ENCODE data around the gene WASHC3.

WASHC3 gene

GRCh38 chr12:102043928-102044327, 17.9 kb downstream of the WASHC3 start:
- H3K79me2 ChIP-seq (ENCODE audit: control insufficient read depth, low read length): no peaks in the 10 kb centered on the region
- H3K27ac ChIP-seq (ENCODE audit: low read depth, low read length): no peak overlapping the region
- no peak overlapping the region for H3K4me3 ChIP-seq (ENCODE audit: low read length)
- H3F3A ChIP-seq (ENCODE audit: control insufficient read depth, insufficient read depth): no peaks in the 10 kb centered on the region
- TF ChIP-seq EZH2phosphoT487 (IDR thresholded peaks at IDR 0.05; ENCODE audit: borderline replicate concordance, low read length) (no peak), CTCF (IDR thresholded peaks at IDR 0.05; ENCODE audit: low read depth, low read length, poor library complexity, severe bottlenecking) (no peak)
- H3K9me2 ChIP-seq (replicated peaks; ENCODE audit: control insufficient read depth, low read length): no peaks in the 10 kb centered on the region
- H4K20me1 ChIP-seq (ENCODE audit: control insufficient read depth, insufficient read depth, low read depth, low read length): no peaks in the 10 kb centered on the region
- peaks cover 30% of the 10 kb centered on the region for H3K36me3 ChIP-seq (ENCODE audit: control insufficient read depth, low read length)
- H3K9me3 ChIP-seq (ENCODE audit: control insufficient read depth, insufficient read depth, low read length): no peaks in the 10 kb centered on the region
- H3K4me2 ChIP-seq (ENCODE audit: low read length): no peak overlapping the region
- H3K4me1 ChIP-seq (ENCODE audit: control insufficient read depth, low read length): no peaks in the 10 kb centered on the region
- no peaks in the 10 kb centered on the region for H3K27me3 ChIP-seq (ENCODE audit: control insufficient read depth, low read length)

GRCh38 chr12:102033991-102034745, 27.6 kb downstream of the WASHC3 start:
- no peak overlapping the region for H3K4me2 ChIP-seq (ENCODE audit: low read length)

GRCh38 chr12:102031852-102032251, 29.9 kb downstream of the WASHC3 start:
- Histone ChIP-seq H3K27me3 (ENCODE audit: control insufficient read depth, low read length) (no peaks in the 10 kb centered on the region), H3K27ac (ENCODE audit: low read depth, low read length) (no peak overlapping the region), H3K9me2 (replicated peaks; ENCODE audit: control insufficient read depth, low read length) (no peaks in the 10 kb centered on the region), H3K4me3 (ENCODE audit: low read length) (no peak overlapping the region), H3K79me2 (ENCODE audit: control insufficient read depth, low read length) (no peaks in the 10 kb centered on the region), H4K20me1 (ENCODE audit: control insufficient read depth, insufficient read depth, low read depth, low read length) (no peaks in the 10 kb centered on the region), H3K4me1 (ENCODE audit: control insufficient read depth, low read length) (no peaks in the 10 kb centered on the region), H3K4me2 (ENCODE audit: low read length) (no peak overlapping the region), H3F3A (ENCODE audit: control insufficient read depth, insufficient read depth) (no peaks in the 10 kb centered on the region), H3K9me3 (ENCODE audit: control insufficient read depth, insufficient read depth, low read length) (no peaks in the 10 kb centered on the region), H3K36me3 (ENCODE audit: control insufficient read depth, low read length) (peaks cover 10% of the 10 kb centered on the region)
- TF ChIP-seq EZH2phosphoT487 (IDR thresholded peaks at IDR 0.05; ENCODE audit: borderline replicate concordance, low read length) (no peak), CTCF (IDR thresholded peaks at IDR 0.05; ENCODE audit: low read depth, low read length, poor library complexity, severe bottlenecking) (no peak)

More at GRCh38 chr12:102033991-102034745, 27.6 kb downstream of the WASHC3 start:
- Histone ChIP-seq H3F3A (ENCODE audit: control insufficient read depth, insufficient read depth) (no peaks in the 10 kb centered on the region), H3K9me3 (ENCODE audit: control insufficient read depth, insufficient read depth, low read length) (no peaks in the 10 kb centered on the region), H3K4me3 (ENCODE audit: low read length) (no peak overlapping the region), H3K36me3 (ENCODE audit: control insufficient read depth, low read length) (peaks cover 10% of the 10 kb centered on the region), H3K27me3 (ENCODE audit: control insufficient read depth, low read length) (no peaks in the 10 kb centered on the region), H3K27ac (ENCODE audit: low read depth, low read length) (no peak overlapping the region), H4K20me1 (ENCODE audit: control insufficient read depth, insufficient read depth, low read depth, low read length) (no peaks in the 10 kb centered on the region), H3K79me2 (ENCODE audit: control insufficient read depth, low read length) (no peaks in the 10 kb centered on the region), H3K4me1 (ENCODE audit: control insufficient read depth, low read length) (no peaks in the 10 kb centered on the region), H3K9me2 (replicated peaks; ENCODE audit: control insufficient read depth, low read length) (no peaks in the 10 kb centered on the region)
- TF ChIP-seq CTCF (IDR thresholded peaks at IDR 0.05; ENCODE audit: low read depth, low read length, poor library complexity, severe bottlenecking) (no peak), EZH2phosphoT487 (IDR thresholded peaks at IDR 0.05; ENCODE audit: borderline replicate concordance, low read length) (no peak)
